Lower leg skin (tissue), 4 donors: ENCODE measurements around the gene TGFBI. TPM values are rescaled to one million over a fixed set of nuclear protein-coding genes. Genes with fewer than 3 reads are reported as not detected.
A peak's percentile ranks its signal among the peaks of the same experiment; 100 is the strongest.

Experiments used
- DNase-seq, 2 donors: peaks; one replicate each; pipeline ENCODE4 v3.0.0-alpha.2; 2019; ENCODE audit warnings: low spot score in 2 of 2
- H3K4me3 ChIP-seq: fragments of 200-600 bp; sonication (generic); 2 replicates; pipeline ENCODE4 v1.5.1; 2017; ENCODE audit warnings: mild to moderate bottlenecking, low read depth; ENCODE audit not compliant: poor library complexity, severe bottlenecking
- POLR2A ChIP-seq, 2 donors: fragments of 450-650 bp; IDR thresholded peaks; one replicate each; pipeline ENCODE4 v1.6.1; 2016 to 2017; ENCODE audit warnings: antibody characterized with exemption in 2 of 2, mild to moderate bottlenecking in 1 of 2, moderate library complexity in 1 of 2
- WGBS, 2 donors: methylation state at CpG; one replicate each; pipeline ENCODE4 v1.1.5; 2018; 5-methylcytosine and 5-hydroxymethylcytosine counted together
- intact Hi-C: fragments of 100-400 bp; cut with DNase I; formaldehyde crosslinking; loops from one replicate; pipeline ENCODE4 v1.15.0; 2023; ENCODE audit warnings: low total_unique reads
- total RNA-seq, 4 donors: library from RNA; depleted of rRNA; stranded (reverse); fragments of >200 nt; gene quantifications; one replicate each; pipeline ENCODE4 v1.1.0, GENCODE V29; 2016
- TF ChIP-seq, protein P1 (sequence below), 3 donors: fragments of 450-650 bp; IDR thresholded peaks; one replicate each; pipeline ENCODE4 v1.5.1; 2016; ENCODE audit warnings: antibody characterized with exemption in 3 of 3, mild to moderate bottlenecking in 3 of 3, moderate library complexity in 2 of 3

Gene TGFBI
- total RNA-seq, 4 donors from 2014 or later = 312 to 829 (median 484) TPM

GRCh38 chr5:136048966-136049365, 20.2 kb downstream of the TGFBI start:
- TF ChIP-seq, protein P1, sequence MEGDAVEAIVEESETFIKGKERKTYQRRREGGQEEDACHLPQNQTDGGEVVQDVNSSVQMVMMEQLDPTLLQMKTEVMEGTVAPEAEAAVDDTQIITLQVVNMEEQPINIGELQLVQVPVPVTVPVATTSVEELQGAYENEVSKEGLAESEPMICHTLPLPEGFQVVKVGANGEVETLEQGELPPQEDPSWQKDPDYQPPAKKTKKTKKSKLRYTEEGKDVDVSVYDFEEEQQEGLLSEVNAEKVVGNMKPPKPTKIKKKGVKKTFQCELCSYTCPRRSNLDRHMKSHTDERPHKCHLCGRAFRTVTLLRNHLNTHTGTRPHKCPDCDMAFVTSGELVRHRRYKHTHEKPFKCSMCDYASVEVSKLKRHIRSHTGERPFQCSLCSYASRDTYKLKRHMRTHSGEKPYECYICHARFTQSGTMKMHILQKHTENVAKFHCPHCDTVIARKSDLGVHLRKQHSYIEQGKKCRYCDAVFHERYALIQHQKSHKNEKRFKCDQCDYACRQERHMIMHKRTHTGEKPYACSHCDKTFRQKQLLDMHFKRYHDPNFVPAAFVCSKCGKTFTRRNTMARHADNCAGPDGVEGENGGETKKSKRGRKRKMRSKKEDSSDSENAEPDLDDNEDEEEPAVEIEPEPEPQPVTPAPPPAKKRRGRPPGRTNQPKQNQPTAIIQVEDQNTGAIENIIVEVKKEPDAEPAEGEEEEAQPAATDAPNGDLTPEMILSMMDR (IDR thresholded peaks at IDR 0.05) = no peak
- no peak for TF ChIP-seq POLR2A (IDR thresholded peaks at IDR 0.05)

GRCh38 chr5:136051486-136052220, 22.9 kb downstream of the TGFBI start:
- intact Hi-C loops = no loop called here
- TF ChIP-seq, protein P1 (IDR thresholded peaks at IDR 0.05) = no peak
- no peak for TF ChIP-seq POLR2A (IDR thresholded peaks at IDR 0.05)
- no peak for DNase-seq
- WGBS, 2 donors = 90 to 92% methylated on average over 12 of the region's 12 CpGs
- H3K4me3 ChIP-seq = no peak overlapping the region

More at GRCh38 chr5:136048966-136049365, 20.2 kb downstream of the TGFBI start:
- WGBS, 2 donors = 84 to 91% methylated on average over 6 of the region's 6 CpGs
- DNase-seq = no peak
- intact Hi-C loops = no loop called here
- no peak overlapping the region for H3K4me3 ChIP-seq

DNA sequence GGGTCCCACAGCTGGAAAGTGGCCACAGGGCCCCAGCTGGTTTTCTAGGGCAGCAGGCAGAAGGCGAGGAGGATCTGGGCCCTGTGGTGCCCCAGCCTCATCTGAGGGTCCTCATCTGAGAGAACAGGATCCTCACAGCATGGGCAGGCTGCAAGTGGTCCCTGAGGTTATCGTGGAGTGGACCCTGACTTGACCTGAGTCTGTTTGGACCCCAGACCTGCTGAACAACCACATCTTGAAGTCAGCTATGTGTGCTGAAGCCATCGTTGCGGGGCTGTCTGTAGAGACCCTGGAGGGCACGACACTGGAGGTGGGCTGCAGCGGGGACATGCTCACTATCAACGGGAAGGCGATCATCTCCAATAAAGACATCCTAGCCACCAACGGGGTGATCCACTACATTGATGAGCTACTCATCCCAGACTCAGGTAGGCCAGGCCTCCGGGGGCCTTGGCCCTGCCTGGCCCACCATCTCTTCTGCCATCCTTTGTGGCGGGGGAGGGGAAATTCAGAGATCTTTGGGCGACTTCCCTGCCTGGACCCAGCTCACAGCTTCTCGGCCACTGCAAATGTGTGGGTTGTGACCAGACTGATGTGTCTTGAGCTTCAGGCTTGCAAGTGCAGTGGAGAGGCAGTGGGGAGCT, 24.0 kb downstream of the TGFBI start:
- intact Hi-C loops = no loop called here
- no peak for DNase-seq
- no peak overlapping the region for H3K4me3 ChIP-seq
- no peak for TF ChIP-seq POLR2A (IDR thresholded peaks at IDR 0.05)
- TF ChIP-seq, protein P1 (IDR thresholded peaks at IDR 0.05) = no peak
- 93 to 99% methylated on average over 10 to 13 of the region's 13 CpGs for WGBS, 2 donors

- no peak for TF ChIP-seq POLR2A (IDR thresholded peaks at IDR 0.05)
- TF ChIP-seq, protein P1 (IDR thresholded peaks at IDR 0.05) = no peak
- 54 to 60% methylated on average over 6 of the region's 6 CpGs for WGBS, 2 donors
- peak; percentile 76 to 92 for DNase-seq
- intact Hi-C loops = no loop called here
- H3K4me3 ChIP-seq = no peak overlapping the region
Observed at GRCh38 chr5:136053336-136054141, 24.8 kb downstream of the TGFBI start.

- WGBS, 2 donors = 63 to 70% methylated on average over 7 of the region's 7 CpGs
- intact Hi-C loops = no loop called here
- TF ChIP-seq, protein P1 (IDR thresholded peaks at IDR 0.05) = no peak
- TF ChIP-seq POLR2A (IDR thresholded peaks at IDR 0.05) = no peak
- no peak overlapping the region for H3K4me3 ChIP-seq
- peak in 1 of 2 donors; percentile 58 for DNase-seq
Observed at GRCh38 chr5:136054142-136055019, 25.6 kb downstream of the TGFBI start.
